OCI-LY3 (cell line): ENCODE measurements around the gene MAP6.

Experiments
- EZH2phosphoT487 ChIP-seq: fragments of 200-600 bp; shearing (Covaris generic); IDR thresholded peaks from 2 replicates; pipeline ENCODE4 v1.6.1; 2018; ENCODE audit warnings: antibody characterized with exemption, mixed run types, low read depth
- TF ChIP-seq, protein P1 (sequence below): fragments of 200-600, 300-600 bp; sonication (generic); IDR thresholded peaks from 2 replicates; pipeline ENCODE4 v1.5.1; 2014; ENCODE audit warnings: antibody characterized with exemption, low read length, low read depth

DNA sequence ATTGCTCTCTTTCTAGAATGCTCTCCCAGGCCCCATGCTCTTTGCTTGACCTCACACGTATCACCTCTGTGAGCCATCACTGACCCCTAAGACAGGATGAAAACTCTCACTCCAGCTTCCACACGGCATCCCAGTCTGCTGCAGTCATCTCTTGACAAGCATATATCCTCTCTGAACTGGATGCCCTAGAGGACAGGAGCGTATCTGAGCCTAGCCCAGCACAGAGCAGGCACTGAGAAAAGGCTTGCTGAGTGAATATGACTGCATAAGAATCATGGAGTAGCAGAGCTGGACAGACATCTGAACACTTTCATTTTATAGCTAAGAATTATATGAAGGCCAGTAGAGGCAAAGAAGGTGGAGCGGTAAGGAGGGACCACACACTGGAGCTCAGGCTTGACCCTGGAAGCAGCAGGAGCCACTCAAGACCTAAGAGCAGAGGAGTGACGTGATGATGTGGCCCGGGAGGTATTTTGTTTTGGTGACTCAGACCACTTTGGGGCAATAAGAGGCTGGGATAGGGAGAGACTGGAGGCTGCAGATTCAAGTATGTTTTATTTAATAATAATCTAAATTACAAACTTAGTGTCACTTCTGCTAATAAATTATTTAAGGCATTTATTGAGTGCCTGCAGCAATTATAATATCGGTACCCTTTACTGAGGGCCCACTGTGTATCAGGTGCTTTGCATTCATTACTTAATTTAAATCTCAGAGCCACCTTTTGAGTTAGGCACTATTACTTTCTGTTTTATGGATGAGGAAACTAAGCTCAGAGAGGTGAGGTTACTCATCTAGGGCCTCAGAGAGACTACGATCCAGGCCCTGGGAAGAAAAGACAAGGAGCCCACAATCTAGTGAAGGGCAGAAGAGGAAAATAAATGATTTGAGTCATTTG lies 42.6 kb downstream of the MAP6 start:
- TF ChIP-seq, protein P1, sequence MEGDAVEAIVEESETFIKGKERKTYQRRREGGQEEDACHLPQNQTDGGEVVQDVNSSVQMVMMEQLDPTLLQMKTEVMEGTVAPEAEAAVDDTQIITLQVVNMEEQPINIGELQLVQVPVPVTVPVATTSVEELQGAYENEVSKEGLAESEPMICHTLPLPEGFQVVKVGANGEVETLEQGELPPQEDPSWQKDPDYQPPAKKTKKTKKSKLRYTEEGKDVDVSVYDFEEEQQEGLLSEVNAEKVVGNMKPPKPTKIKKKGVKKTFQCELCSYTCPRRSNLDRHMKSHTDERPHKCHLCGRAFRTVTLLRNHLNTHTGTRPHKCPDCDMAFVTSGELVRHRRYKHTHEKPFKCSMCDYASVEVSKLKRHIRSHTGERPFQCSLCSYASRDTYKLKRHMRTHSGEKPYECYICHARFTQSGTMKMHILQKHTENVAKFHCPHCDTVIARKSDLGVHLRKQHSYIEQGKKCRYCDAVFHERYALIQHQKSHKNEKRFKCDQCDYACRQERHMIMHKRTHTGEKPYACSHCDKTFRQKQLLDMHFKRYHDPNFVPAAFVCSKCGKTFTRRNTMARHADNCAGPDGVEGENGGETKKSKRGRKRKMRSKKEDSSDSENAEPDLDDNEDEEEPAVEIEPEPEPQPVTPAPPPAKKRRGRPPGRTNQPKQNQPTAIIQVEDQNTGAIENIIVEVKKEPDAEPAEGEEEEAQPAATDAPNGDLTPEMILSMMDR: no peak
- TF ChIP-seq EZH2phosphoT487: no peak
